GM23248 (cell line): ENCODE measurements around the gene CAMTA2.

ENCODE experiments used
- EZH2 ChIP-seq: fragments of 200-600 bp; sonication (generic); IDR thresholded peaks from 2 replicates; pipeline ENCODE4 v1.6.1; 2018; ENCODE audit warnings: antibody characterized with exemption, mild to moderate bottlenecking; ENCODE audit not compliant: insufficient read depth, poor library complexity, severe bottlenecking
- EZH2phosphoT487 ChIP-seq: fragments of 200-600 bp; sonication (generic); IDR thresholded peaks from 2 replicates; pipeline ENCODE4 v1.6.1; 2018; ENCODE audit warnings: antibody characterized with exemption, moderate library complexity, mild to moderate bottlenecking, low read depth; ENCODE audit not compliant: insufficient read depth

DNA sequence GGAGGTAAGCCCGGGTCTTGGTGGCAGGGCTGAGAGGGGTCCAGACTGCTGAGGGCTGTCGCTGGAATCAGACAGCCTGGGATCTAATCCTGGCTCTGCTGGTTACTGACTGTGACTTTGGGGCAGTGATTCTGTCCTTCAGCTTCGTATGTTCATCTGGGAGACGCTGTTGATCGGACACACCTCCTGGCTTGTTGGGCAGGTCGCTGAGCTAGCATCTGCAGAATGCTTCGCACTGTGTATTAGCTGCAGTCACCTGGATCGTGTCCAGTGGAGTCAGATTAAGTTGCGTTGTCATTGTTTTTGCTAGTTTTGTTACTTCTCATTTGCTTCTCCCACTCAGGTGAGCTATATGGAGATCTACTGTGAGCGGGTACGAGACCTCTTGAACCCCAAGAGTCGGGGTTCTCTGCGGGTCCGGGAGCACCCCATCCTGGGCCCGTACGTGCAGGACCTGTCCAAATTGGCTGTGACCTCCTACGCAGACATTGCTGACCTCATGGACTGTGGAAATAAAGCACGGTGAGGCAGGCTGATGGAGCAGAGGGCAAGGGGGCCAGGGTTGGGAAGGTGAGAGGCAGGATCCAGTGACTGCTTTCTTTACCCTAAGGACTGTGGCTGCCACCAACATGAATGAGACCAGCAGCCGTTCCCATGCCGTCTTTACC lies 14.8 kb upstream of the CAMTA2 start:
- TF ChIP-seq EZH2 (no peak), EZH2phosphoT487 (no peak)
